Left renal cortex interstitium (tissue), 4 donors: Measurements from ENCODE around the gene MAGEB16. TPM values are rescaled to one million over a fixed set of nuclear protein-coding genes. Genes with fewer than 3 reads are reported as not detected.

Experiments
- DNase-seq, 4 donors: peaks; one replicate each; pipeline ENCODE4 v3.0.0-alpha.2; 2013; ENCODE audit warnings: low read depth in 4 of 4, low spot score in 2 of 4, missing footprints in 1 of 4
- polyA plus RNA-seq, 4 donors: library from polyadenylated mRNA; unstranded; fragments of 120-200 nt; gene quantifications; one replicate each; pipeline ENCODE4 v1.2.1, GENCODE V29; 2013; ENCODE audit not compliant: insufficient read length in 4 of 4

Gene MAGEB16
- polyA plus RNA-seq, result not detected

DNA sequence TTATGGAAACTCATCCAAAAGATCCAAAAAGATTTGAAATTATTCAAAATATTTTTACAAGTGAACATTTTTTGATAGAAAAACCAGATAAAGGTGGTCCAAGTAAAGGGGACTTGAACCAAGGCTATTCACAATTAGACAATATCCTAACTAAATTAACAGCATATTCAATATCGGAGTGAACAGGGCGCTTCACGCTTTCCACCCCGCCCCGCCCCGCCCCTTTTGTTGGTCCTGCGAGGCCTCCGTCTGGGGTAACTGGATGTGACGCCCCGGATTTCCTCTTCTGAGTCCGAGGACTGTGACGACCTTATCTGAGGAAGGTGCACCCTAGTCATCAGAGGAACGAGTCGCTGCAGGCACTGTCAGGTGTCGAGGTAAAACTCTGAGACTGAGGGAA lies at the start of gene MAGEB16:
TSS of gene MAGEB16 (plus strand) at position 301 of the 400 bp plus-strand sequence. CDS start 3,855 bp downstream, outside the sequence.
- no peak for DNase-seq

- no peak for DNase-seq
These were observed 24.1 kb upstream of the MAGEB16 start for GRCh38 chrX:35773958-35774564.

DNA sequence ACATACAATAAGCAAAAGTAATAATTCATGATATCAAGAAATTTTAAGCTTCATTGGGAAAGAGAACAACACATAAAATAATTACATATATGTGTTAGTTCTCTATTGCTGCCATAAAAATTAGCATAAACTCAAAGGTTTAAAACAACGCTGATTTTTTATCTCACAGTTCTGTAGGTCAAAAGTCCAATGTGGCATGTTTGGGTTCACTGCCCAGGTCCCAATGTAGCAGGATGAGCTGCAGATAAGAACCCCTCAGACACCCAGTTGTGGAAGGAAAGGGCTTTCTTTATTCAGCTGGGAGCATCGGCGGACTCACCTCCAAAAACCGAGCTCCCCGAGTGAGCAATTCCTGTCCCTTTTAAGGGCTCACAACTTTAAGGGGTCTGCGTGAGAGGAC lies 13.1 kb upstream of the MAGEB16 start:
- no peak for DNase-seq

DNA sequence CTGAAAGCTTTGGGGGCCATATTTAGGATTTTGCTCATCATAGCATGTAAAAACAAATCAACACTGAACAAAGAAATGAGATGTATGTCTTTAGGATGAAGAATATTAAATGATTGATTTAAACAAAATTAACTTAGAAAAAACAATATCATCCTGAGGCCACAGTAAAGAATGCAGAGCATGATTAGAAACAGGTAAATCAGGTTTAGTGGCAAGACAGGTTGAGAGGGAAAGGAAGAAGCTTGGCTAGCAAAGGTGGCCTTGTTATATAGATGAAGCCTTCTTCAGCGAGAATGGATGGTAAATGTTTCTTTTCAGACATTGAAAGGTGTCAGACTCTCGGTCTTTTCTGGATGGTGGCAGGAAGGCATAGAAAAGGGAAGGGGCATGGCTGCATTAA lies 11.9 kb upstream of the MAGEB16 start:
- DNase-seq, result no peak

GRCh38 chrX:35787867-35788266 lies 10.3 kb upstream of the MAGEB16 start:
- no peak for DNase-seq

GRCh38 chrX:35800474-35800873 lies 2.3 kb downstream of the MAGEB16 start:
- DNase-seq, result no peak

DNA sequence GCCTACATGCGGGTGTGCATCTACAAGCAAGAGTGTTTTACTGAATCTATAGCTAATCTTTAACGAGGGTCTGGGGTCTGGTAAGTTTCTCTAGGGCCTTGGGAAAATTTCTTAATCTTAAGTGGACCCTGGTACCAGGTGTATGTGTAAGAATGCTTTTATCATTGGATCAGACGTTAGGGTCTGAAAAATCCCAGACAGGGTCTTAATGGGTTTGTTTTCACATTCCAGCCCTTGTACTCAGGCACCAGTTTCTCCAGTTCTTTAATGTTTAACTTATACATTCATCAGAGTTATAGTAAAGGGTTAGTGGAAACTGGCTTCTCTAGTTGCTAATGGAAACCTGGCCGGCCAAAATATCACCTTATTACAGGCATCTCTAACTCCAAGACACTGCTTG lies 11.6 kb downstream of the MAGEB16 start:
- no peak for DNase-seq

DNA sequence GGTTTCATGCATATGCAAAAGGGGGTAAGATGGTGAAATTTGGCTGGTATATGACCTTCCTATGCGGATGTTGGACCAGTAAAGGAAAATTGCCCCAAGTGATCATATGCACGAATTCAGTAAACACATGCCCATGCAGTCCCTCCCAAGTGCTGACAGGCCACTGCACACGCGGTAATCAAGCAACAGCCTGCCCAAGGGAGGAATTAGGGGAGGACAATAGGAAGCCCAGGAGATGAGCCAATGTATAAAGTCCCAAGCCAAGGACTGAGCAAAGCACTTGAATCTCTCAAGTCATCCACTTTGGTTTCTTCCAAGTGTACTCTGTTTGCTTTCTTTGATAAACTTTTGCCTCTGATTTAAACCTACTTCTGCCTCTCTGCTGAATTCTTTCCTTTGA lies 21.1 kb downstream of the MAGEB16 start:
- no peak for DNase-seq

- DNase-seq, result no peak
These were observed 28.4 kb downstream of the MAGEB16 start for GRCh38 chrX:35826503-35826902.

DNA sequence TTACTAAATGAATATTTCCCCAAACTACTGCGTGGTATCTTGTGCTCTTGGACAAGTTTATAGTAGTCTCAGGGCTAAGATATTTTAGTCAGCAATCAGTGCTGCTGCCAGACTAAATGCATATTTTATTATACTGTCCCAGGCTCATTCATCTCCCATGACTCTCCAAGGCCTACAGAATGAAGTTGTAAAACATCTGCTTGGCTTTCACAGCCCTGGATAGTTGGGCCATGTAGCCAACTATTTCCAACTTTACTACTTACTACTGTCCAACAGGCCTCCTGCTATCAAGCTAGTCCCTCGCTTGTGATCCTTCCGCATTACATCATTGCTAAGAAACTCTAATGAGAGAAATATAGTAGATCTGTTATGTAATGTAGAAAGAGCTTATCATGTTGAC lies 31.4 kb downstream of the MAGEB16 start:
- no peak for DNase-seq

DNA sequence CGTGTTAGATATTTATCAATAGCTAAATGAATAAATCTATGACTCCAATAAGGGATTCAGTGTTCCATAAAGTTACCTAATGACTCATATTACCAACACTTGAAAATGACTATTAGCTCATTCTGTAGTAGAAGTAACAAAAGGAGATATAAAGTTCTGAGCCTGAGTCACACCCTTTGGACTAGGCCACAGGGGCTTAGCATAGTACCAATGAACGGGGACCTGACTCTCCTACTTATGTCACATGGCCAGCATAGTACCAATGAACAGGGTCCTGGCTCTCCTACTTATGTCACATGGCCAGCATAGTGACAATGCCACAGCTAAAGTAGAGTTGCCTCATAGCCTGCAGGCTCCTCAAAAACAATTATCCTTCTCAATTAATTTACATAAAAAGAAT lies 43.7 kb downstream of the MAGEB16 start:
- DNase-seq, result no peak

GRCh38 chrX:35842674-35843073 lies 44.5 kb downstream of the MAGEB16 start:
- DNase-seq, result no peak

GRCh38 chrX:35847736-35848135 lies 49.6 kb downstream of the MAGEB16 start:
- DNase-seq, result no peak

Other genes starting within 250 kb of the MAGEB16 start
- gene CFAP47, start 121.4 kb downstream of the MAGEB16 start, polyA plus RNA-seq, result 1 to 10 TPM in 1 of 4 donors, under 1 TPM in 3; 0.49 to 1.0 (median 0.70) TPM